ENCODE data around the gene TBC1D1. TPM values are rescaled to one million over a fixed set of nuclear protein-coding genes. Genes with fewer than 3 reads are reported as not detected.
"Not testable (repeated sequence)": the region's sequence is repeated elsewhere in the genome, so short reads cannot be mapped to it uniquely, and the experiment has no call there.

TBC1D1 gene
- total and polyA plus RNA-seq, 2 donors: 74.7 to 115 TPM

DNA sequence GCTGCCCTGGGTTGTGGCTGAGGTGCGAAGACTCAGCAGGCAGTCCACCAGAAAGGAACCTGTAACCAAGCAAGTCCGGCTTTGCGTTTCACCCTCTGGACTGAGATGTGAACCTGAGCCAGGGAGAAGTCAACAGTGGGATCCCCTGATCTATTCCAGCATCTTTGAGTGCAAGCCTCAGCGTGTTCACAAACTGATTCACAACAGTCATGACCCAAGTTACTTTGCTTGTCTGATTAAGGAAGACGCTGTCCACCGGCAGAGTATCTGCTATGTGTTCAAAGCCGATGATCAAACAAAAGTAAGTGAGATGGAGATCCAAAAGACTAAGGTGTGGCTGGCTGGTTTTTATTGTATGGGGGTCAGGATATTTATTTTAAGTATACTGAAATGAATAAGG lies 11.3 kb downstream of the TBC1D1 start:
- Histone ChIP-seq H3K4me1 (ENCODE audit: insufficient read depth) (no peaks in the 10 kb centered on the region), H3K36me3 (ENCODE audit: insufficient read depth) (no peaks in the 10 kb centered on the region), H3K4me3 (ENCODE audit: low read depth, low read length) (no peak overlapping the region), H3K27ac (ENCODE audit: low read depth) (no peak overlapping the region)
- no peak for DNase-seq (ENCODE audit: extremely low spot score)
- 72% methylated on average over 7 of the region's 7 CpGs for WGBS

GRCh38 chr4:37902738-37903693 lies 12.1 kb downstream of the TBC1D1 start:
- Histone ChIP-seq H3K27ac (ENCODE audit: low read depth) (no peak overlapping the region), H3K36me3 (ENCODE audit: insufficient read depth) (no peaks in the 10 kb centered on the region), H3K4me3 (ENCODE audit: low read depth, low read length) (no peak overlapping the region), H3K4me1 (ENCODE audit: insufficient read depth) (no peaks in the 10 kb centered on the region)
- 79% methylated on average over 9 of the region's 9 CpGs for WGBS
- DNase-seq (ENCODE audit: extremely low spot score): no peak

GRCh38 chr4:37903901-37904300 lies 13.0 kb downstream of the TBC1D1 start:
- WGBS: 82% methylated on average over 3 of the region's 3 CpGs
- H3K36me3 ChIP-seq (ENCODE audit: insufficient read depth): no peaks in the 10 kb centered on the region
- no peak for DNase-seq (ENCODE audit: extremely low spot score)
- H3K4me3 ChIP-seq (ENCODE audit: low read depth, low read length): no peak overlapping the region
- no peaks in the 10 kb centered on the region for H3K4me1 ChIP-seq (ENCODE audit: insufficient read depth)
- H3K27ac ChIP-seq (ENCODE audit: low read depth): no peak overlapping the region

DNA sequence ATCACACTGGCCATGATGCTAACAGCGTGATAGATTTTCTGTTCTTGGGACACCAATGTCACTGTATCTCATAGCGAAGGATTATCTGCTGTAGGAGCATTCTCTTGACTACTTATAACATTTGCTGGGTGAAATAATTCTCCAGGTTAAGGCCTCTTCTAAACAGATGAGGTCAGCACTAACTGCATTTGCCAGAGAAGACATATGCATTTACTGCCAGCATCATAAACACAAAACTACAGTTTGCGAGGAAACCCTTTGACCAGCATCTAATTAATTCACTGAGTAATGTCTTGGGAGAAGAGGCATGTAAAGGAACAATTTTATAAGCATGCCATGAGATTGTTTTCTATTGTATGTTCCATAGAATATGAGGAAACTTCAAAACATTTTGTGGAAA lies 13.9 kb downstream of the TBC1D1 start:
- no peak overlapping the region for H3K27ac ChIP-seq (ENCODE audit: low read depth)
- no peaks in the 10 kb centered on the region for H3K4me1 ChIP-seq (ENCODE audit: insufficient read depth)
- 89% methylated on average over 3 of the region's 3 CpGs for WGBS

DNA sequence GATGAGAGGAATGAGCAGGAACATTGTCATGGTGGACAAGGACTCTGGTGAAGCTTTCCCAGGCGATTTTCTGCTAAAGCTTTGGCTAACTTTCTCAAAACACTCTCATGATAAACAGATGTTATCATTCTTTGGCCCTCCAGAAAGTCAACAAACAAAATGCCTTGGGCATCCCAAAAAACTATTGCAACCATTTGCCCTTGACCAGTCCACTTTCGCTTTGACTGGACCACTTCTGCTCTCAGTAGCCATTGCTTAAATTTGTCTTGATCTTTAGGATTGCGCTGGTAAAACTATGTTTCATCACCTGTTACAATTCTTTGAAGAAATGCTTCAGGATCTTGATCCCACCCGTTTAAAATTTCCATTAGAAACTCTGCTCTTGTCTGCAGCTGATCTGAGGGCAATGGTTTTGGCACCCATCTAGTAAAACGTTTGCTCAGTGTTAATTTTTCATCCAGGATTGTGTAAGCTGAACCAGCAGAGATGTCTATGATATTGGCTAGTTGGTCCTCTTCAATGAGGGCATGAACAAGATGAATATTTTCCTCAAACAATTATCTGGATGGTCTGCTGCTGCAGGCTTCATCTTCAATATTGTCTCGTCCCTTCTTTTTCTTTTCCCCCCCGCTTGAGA lies 14.8 kb downstream of the TBC1D1 start:
- no peak overlapping the region for H3K4me3 ChIP-seq (ENCODE audit: low read depth, low read length)
- WGBS: 77% methylated on average over 7 of the region's 7 CpGs
- no peaks in the 10 kb centered on the region for H3K4me1 ChIP-seq (ENCODE audit: insufficient read depth)
- H3K36me3 ChIP-seq (ENCODE audit: insufficient read depth): no peaks in the 10 kb centered on the region
- no peak for DNase-seq (ENCODE audit: extremely low spot score)
- no peak overlapping the region for H3K27ac ChIP-seq (ENCODE audit: low read depth)

More for the DNA sequence above, 13.9 kb downstream of the TBC1D1 start:
- no peak overlapping the region for H3K4me3 ChIP-seq (ENCODE audit: low read depth, low read length)
- no peaks in the 10 kb centered on the region for H3K36me3 ChIP-seq (ENCODE audit: insufficient read depth)
- DNase-seq (ENCODE audit: extremely low spot score): no peak

DNA sequence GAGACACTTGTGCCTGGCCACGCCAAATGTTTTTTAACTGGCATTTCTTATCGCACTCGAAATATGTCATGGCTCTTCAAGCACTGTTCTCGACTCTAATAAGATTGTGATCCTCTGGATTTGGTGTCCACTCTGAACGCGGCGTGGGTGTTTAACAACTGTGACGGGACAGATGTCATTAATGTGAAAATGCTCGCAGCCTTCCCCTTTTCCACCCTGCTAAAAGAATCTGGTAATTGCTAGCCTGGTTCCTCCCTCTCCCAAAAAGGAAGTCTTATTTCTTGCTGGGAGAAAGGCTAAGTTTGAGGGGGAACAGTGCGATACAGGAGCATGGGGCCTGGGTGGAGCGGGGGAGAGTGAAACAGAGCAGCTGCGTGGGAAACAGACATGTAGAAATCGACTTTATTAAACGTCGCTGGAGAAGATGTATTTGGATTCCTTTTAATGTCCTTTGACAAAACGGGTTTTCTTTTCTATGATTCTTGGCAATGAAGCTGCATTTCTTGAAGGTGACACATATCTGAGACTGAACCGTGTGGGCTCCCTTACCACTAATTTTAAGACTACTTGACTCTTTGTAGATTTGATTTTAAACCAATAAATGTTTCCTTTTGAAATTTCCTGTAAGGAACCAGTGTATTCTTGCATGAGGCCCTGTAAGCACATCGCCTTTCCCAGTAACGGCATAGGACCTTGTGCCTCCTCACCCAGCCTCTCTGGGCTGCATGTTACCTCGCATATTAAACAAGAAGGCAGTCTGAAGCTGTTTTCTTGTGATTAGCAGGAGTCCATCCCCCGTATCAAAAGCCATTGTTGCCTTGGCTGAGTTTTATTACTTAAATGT lies 17.8 kb downstream of the TBC1D1 start:
- 54% methylated on average over 21 of the region's 21 CpGs for WGBS
- Histone ChIP-seq H3K4me3 (ENCODE audit: low read depth, low read length) (no peak overlapping the region), H3K4me1 (ENCODE audit: insufficient read depth) (peaks cover 1% of the 10 kb centered on the region), H3K27ac (ENCODE audit: low read depth) (no peak overlapping the region), H3K36me3 (ENCODE audit: insufficient read depth) (no peaks in the 10 kb centered on the region)
- DNase-seq (ENCODE audit: extremely low spot score): no peak

- DNase-seq (ENCODE audit: extremely low spot score): no peak
- WGBS: 81% methylated on average over 8 of the region's 8 CpGs
- no peaks in the 10 kb centered on the region for H3K36me3 ChIP-seq (ENCODE audit: insufficient read depth)
- peaks cover 1% of the 10 kb centered on the region for H3K4me1 ChIP-seq (ENCODE audit: insufficient read depth)
- H3K4me3 ChIP-seq (ENCODE audit: low read depth, low read length): no peak overlapping the region
- H3K27ac ChIP-seq (ENCODE audit: low read depth): no peak overlapping the region
These were observed 18.6 kb downstream of the TBC1D1 start for GRCh38 chr4:37909332-37910090.

- H3K4me3 ChIP-seq (ENCODE audit: low read depth, low read length): no peak overlapping the region
- no peak overlapping the region for H3K27ac ChIP-seq (ENCODE audit: low read depth)
- H3K4me1 ChIP-seq (ENCODE audit: insufficient read depth): peaks cover 1% of the 10 kb centered on the region
These were observed 19.2 kb downstream of the TBC1D1 start for GRCh38 chr4:37910091-37910486.

GRCh38 chr4:37914539-37914938 lies 23.7 kb downstream of the TBC1D1 start:
- no peak overlapping the region for H3K27ac ChIP-seq (ENCODE audit: low read depth)
- H3K36me3 ChIP-seq (ENCODE audit: insufficient read depth): no peaks in the 10 kb centered on the region
- no peak for DNase-seq (ENCODE audit: extremely low spot score)
- WGBS: 83% methylated on average over 3 of the region's 3 CpGs
- peaks cover 1% of the 10 kb centered on the region for H3K4me1 ChIP-seq (ENCODE audit: insufficient read depth)
- no peak overlapping the region for H3K4me3 ChIP-seq (ENCODE audit: low read depth, low read length)

More at GRCh38 chr4:37910091-37910486, 19.2 kb downstream of the TBC1D1 start:
- DNase-seq (ENCODE audit: extremely low spot score): no peak
- H3K36me3 ChIP-seq (ENCODE audit: insufficient read depth): no peaks in the 10 kb centered on the region
- 55% methylated on average over 1 of the region's 1 CpG for WGBS

DNA sequence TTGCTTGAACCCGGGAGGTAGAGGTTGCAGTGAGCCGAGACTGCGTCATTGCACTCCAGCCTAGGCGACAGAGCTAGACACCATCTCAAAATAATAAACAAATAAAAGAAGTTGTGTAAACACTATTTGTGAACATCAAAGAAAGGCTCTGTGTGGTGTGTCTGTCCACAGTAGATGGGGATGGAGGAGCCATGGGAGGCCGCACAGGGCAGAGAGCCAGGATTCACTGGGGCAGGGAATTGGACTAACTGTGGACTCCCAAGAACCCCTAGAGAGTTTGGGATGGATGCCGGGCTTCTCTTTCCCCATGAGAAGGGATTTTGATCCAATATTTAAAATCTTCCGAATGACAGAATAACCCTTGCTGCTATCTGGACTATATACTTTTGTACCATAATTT lies 26.5 kb downstream of the TBC1D1 start:
- no peak for DNase-seq (ENCODE audit: extremely low spot score)
- Histone ChIP-seq H3K4me1 (ENCODE audit: insufficient read depth) (no peaks in the 10 kb centered on the region), H3K36me3 (ENCODE audit: insufficient read depth) (no peaks in the 10 kb centered on the region), H3K27ac (ENCODE audit: low read depth) (no peak overlapping the region), H3K4me3 (ENCODE audit: low read depth, low read length) (no peak overlapping the region)
- 80% methylated on average over 7 of the region's 7 CpGs for WGBS

GRCh38 chr4:37918653-37919052 lies 27.8 kb downstream of the TBC1D1 start:
- Histone ChIP-seq H3K27ac (ENCODE audit: low read depth) (no peak overlapping the region), H3K4me1 (ENCODE audit: insufficient read depth) (no peaks in the 10 kb centered on the region), H3K4me3 (ENCODE audit: low read depth, low read length) (no peak overlapping the region), H3K36me3 (ENCODE audit: insufficient read depth) (no peaks in the 10 kb centered on the region)
- WGBS: 81% methylated on average over 3 of the region's 3 CpGs
- DNase-seq (ENCODE audit: extremely low spot score): no peak

- WGBS: 65% methylated on average over 4 of the region's 4 CpGs
- Histone ChIP-seq H3K4me1 (ENCODE audit: insufficient read depth) (no peaks in the 10 kb centered on the region), H3K4me3 (ENCODE audit: low read depth, low read length) (no peak overlapping the region), H3K36me3 (ENCODE audit: insufficient read depth) (no peaks in the 10 kb centered on the region), H3K27ac (ENCODE audit: low read depth) (no peak overlapping the region)
- DNase-seq (ENCODE audit: extremely low spot score): no peak
These were observed 31.4 kb downstream of the TBC1D1 start for GRCh38 chr4:37922328-37922727.

DNA sequence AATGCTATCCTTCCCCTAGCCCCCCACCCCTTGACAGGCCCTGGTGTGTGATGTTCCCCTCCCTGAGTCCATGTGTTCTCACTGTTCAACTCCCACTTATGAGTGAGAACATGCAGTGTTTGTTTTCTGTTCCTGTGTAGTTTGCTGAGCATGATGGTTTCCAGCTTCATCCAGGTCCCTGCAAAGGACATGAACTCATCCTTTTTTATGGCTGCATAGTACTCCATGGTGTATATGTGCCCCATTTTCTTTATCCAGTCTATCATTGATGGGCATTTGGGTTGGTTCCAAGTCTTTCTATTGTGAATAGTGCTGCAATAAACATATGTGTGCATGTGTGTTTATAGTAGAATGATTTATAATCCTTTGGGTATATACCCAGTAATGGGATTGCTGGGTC lies 32.2 kb downstream of the TBC1D1 start:
- not testable (repeated sequence) for DNase-seq (ENCODE audit: extremely low spot score)

More for the DNA sequence above, 32.2 kb downstream of the TBC1D1 start:
- H3K4me3 ChIP-seq (ENCODE audit: low read depth, low read length); H3K36me3 ChIP-seq (ENCODE audit: insufficient read depth); H3K4me1 ChIP-seq (ENCODE audit: insufficient read depth); H3K27ac ChIP-seq (ENCODE audit: low read depth): not testable (repeated sequence)

All from urinary bladder (tissue), 4 donors.